ENCODE data around the gene SLC39A11.

GRCh38 chr17:72955391-72956140 lies 136.9 kb downstream of the SLC39A11 start:
- TF ChIP-seq CTCF (IDR thresholded peaks at IDR 0.05; ENCODE audit: low read length) (no peak), EZH2 (optimal IDR thresholded peaks at IDR 0.05; ENCODE audit: low read depth, low read length) (no peak)

Measured in MM.1S (cell line).